Astrocyte of the cerebellum (primary cell): ENCODE results near the gene SUPT20HL1.
"Not testable (repeated sequence)": the region's sequence is repeated elsewhere in the genome, so short reads cannot be mapped to it uniquely, and the experiment has no call there.

Experiments used
- DNase-seq: peaks from one replicate; pipeline ENCODE4 v3.0.0-alpha.2; 2011; ENCODE audit warnings: low read depth
- H3K4me3 ChIP-seq: 2 replicates; pipeline ENCODE4 v1.5.1; 2011; ENCODE audit warnings: mild to moderate bottlenecking, low read depth, low read length, moderate library complexity
- CTCF ChIP-seq: IDR thresholded peaks from 2 replicates; pipeline ENCODE4 v1.5.1; 2012; ENCODE audit warnings: low read length, low read depth, moderate library complexity, mild to moderate bottlenecking; ENCODE audit errors: missing control alignments
- in situ Hi-C: cut with HindIII; loops from 2 replicates; pipeline ENCODE4 v1.10.0; 2017; ENCODE audit warnings: low sequenced_read_pairs

SUPT20HL1 gene

GRCh38 chrX:24378706-24379105 lies 18.3 kb downstream of the SUPT20HL1 start:
- H3K4me3 ChIP-seq: no peak overlapping the region
- in situ Hi-C loops: no loop called here
- DNase-seq: no peak
- TF ChIP-seq CTCF: no peak

GRCh38 chrX:24380262-24381187 lies 20.1 kb downstream of the SUPT20HL1 start:
- in situ Hi-C loops: no loop called here
- TF ChIP-seq CTCF: no peak
- DNase-seq: no peak
- no peak overlapping the region for H3K4me3 ChIP-seq

GRCh38 chrX:24382315-24382714 lies 21.9 kb downstream of the SUPT20HL1 start:
- H3K4me3 ChIP-seq, in situ Hi-C loops, DNase-seq: not testable (repeated sequence)

GRCh38 chrX:24387724-24388123 lies 27.3 kb downstream of the SUPT20HL1 start:
- TF ChIP-seq CTCF: no peak
- in situ Hi-C loops: no loop called here
- H3K4me3 ChIP-seq: no peak overlapping the region
- no peak for DNase-seq

GRCh38 chrX:24391389-24391788 lies 30.9 kb downstream of the SUPT20HL1 start:
- TF ChIP-seq CTCF: no peak
- in situ Hi-C loops: no loop called here
- no peak for DNase-seq
- H3K4me3 ChIP-seq: no peak overlapping the region

GRCh38 chrX:24391843-24392242 lies 31.4 kb downstream of the SUPT20HL1 start:
- in situ Hi-C loops: no loop called here
- DNase-seq: no peak
- no peak overlapping the region for H3K4me3 ChIP-seq
- TF ChIP-seq CTCF: no peak

GRCh38 chrX:24392709-24393108 lies 32.3 kb downstream of the SUPT20HL1 start:
- DNase-seq: peak; percentile 18
- in situ Hi-C loops: no loop called here
- no peak overlapping the region for H3K4me3 ChIP-seq
- TF ChIP-seq CTCF: no peak
